GM20000 (cell line): ENCODE data around the gene KRTAP20-1.

ENCODE experiments used
- DNase-seq: peaks from one replicate; pipeline ENCODE4 v3.0.0; 2012; ENCODE audit warnings: low spot score
- TF ChIP-seq, protein P1 (sequence below): IDR thresholded peaks from 2 replicates; pipeline ENCODE4 v1.5.1; 2012; ENCODE audit warnings: mild to moderate bottlenecking, control low read depth; ENCODE audit errors: extremely low read depth, missing control alignments

KRTAP20-1 gene

GRCh38 chr21:30620080-30620479, 3.9 kb downstream of the KRTAP20-1 start:
- no peak for DNase-seq
- TF ChIP-seq, protein P1, sequence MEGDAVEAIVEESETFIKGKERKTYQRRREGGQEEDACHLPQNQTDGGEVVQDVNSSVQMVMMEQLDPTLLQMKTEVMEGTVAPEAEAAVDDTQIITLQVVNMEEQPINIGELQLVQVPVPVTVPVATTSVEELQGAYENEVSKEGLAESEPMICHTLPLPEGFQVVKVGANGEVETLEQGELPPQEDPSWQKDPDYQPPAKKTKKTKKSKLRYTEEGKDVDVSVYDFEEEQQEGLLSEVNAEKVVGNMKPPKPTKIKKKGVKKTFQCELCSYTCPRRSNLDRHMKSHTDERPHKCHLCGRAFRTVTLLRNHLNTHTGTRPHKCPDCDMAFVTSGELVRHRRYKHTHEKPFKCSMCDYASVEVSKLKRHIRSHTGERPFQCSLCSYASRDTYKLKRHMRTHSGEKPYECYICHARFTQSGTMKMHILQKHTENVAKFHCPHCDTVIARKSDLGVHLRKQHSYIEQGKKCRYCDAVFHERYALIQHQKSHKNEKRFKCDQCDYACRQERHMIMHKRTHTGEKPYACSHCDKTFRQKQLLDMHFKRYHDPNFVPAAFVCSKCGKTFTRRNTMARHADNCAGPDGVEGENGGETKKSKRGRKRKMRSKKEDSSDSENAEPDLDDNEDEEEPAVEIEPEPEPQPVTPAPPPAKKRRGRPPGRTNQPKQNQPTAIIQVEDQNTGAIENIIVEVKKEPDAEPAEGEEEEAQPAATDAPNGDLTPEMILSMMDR, result no peak

- TF ChIP-seq, protein P1, result no peak
- DNase-seq, result no peak
Observed at GRCh38 chr21:30620522-30620921, 4.3 kb downstream of the KRTAP20-1 start, which contains the start of gene KRTAP20-4. Gene KRTAP20-4 (plus strand): TSS chr21:30620627.

DNA sequence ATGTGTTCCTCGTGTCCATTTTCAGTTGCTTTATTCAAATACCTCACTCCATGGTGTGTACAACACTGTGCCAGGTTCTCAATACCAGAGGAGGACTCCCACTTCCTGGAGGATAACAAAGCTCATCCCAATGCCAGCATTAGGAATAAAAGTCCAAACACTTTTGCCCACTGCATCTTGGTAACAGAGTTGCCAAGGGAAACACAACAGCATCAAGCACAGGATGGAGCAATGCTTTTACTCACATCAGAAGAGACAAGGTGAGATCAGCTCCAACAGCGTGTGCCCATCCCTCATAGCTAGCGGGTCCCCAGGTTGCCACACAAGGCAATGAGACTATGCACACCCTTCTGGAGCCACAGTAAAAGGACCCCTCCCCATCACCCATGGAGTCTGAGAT, 7.1 kb downstream of the KRTAP20-1 start:
- no peak for DNase-seq
- TF ChIP-seq, protein P1, result no peak

DNA sequence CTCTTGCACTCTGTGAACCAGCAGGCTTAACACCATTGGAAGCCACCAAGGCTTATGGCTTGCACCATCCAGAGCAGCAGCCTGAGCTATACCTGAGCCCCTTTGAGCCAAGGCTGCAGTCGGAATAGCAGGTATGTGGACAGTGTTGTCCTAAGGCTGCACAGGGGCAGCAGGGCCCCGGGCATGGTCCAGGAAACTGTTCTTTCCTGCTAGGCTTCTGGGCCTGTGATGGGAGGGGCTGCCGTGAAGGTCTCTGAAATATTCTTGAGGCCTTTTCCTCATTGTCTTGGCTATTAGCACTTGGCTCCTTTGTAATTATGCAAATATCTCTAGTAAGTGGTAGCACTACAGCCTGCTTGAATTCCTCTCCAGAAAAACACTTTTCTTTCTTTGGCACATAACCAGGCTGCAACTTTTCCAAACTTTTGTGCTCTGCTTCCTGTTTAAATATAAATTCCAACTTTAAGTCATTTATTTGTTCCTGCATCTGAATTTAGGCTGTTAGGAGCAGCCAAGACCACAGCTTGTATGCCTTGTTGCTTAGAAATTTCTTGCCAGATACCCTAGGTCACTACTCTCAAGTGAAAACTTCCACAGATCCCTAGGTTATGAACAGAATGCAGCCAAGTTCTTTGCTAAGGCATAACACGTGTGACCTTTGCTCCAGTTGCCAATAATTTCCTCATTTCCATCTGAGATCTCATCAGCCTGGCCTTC, 9.4 kb downstream of the KRTAP20-1 start:
- TF ChIP-seq, protein P1, result no peak
- DNase-seq, result no peak

DNA sequence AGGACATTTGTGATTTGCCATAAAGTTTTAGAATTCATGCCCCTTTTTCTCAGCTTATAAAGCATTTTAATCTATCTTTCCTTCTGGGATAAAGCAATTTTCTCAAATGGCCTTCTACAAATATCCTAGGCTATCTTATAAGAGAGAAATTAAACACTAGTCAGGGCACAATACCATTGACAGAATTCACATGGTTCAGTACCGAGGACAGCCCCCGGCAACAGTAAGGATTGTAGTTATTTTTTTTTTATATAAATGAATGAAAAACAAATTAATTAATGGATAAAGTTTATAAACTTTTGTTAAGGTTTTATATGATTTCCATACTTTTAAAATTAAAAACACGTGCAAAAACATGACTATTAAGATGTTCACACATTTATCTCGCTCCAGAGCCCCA, 11.9 kb downstream of the KRTAP20-1 start:
- DNase-seq, result no peak
- TF ChIP-seq, protein P1, result no peak

DNA sequence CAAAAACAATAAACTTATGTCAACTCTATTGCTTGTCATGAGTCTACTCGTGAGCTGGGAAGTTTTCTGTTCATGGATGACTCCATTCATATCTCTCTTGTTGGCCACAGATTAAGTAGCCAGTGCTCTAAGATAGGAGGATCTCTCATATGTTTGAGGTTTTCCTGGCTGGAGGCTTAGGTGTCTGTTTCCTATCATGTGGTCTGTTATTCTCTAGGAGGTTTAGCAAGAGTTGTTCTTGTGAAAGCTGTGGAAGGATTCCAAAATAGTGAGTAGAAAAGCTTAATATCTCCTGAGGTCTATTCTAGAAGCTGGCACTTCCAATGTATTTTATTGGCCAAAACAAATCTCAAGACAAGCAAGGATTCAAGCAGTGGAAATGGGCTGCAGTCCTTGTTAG, 13.0 kb downstream of the KRTAP20-1 start:
- no peak for DNase-seq
- TF ChIP-seq, protein P1, result no peak

DNA sequence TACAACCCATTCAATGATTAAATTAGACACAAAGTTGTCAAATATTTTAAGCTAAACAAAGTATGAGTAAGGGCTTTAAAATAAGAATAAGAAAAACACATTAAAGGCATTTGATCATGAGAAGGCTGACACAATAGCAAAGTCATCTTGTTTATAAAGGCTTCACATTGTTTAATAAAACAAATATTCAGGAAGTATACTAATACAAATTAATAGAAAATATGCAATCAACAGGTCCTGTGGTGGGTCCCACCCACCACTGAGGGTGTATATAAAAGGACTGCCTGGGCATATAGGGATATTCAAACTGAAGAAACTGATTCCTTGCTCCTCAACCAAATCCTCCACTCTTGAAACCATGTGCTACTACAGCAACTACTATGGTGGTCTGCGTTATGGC, 18.7 kb downstream of the KRTAP20-1 start, which contains the start of gene KRTAP20-2:
Gene KRTAP20-2 (plus strand): TSS at position 301 of the 400 bp plus-strand sequence. CDS start 58 bp downstream, at position 359.
- TF ChIP-seq, protein P1, result no peak
- no peak for DNase-seq
